GM21723 (cell line): ENCODE data around the gene ADAM8.
"Not testable (repeated sequence)": the region's sequence is repeated elsewhere in the genome, so short reads cannot be mapped to it uniquely, and the experiment has no call there.

Experiments
- ATAC-seq: cut with Tn5 transposase; IDR thresholded peaks from one replicate; pipeline ENCODE4 v1.9.1; 2021; ENCODE audit warnings: mild to moderate bottlenecking, moderate library complexity; ENCODE audit not compliant: unreplicated experiment

ADAM8 gene

DNA sequence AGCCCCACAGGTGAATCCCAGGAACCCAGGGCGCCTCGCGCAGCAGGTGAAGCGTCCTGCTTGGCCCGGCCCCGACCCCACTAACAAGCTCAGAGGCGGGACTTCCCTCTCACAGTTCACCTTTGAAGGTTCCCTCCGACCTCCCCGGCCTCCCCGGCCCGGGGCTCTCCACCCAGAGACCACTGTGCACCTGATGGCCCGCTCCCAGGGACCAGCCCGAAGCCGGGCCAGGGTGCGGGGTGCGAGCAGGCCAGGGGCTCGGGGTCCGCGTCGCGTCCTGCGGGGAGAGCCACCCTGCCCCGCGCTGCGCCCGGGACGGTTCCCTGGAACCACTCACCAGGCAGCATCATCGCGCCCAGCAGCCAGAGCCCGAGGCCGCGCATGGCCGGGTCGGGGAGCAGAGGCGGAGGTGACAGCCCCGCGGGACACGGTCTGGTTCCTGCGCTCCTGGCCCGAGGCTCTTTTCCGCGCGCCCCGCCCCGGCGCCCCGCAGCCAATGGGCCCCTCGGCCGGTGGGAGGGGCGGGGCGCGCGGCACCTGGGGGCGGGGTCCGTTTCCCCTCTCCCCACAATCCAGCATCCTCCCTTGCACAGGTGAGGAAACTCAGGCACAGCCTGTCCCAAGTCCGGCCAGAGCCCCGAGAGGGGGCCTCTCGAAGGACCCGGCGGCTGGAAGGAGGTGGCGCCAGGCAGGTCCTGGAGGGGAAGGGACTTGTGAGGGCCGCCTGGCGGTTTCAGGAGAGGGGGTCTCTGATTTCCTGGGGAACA is at the start of gene ADAM8:
Gene ADAM8, minus strand, starts transcription at position 434 of the 767 bp plus-strand sequence. Its CDS starts 51 bp downstream, at position 383.
- ATAC-seq, result peak; percentile 47

DNA sequence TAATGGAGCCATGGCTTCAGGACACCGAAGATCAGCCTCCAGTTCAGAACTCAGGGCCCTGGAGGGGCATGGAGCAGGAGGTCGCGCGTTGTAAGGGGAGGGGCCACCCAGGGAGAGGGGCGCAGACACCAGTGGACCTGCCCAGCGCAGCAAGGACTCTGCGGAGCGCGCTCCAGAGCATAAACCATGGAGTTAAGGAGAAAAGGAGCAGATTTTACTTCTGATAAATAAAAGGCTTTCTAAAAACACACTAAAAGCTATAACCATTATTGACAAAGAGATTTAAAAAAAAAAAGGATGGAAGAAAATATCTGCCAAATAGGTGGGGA is 49.5 kb upstream of the ADAM8 start:
- ATAC-seq, result no peak

DNA sequence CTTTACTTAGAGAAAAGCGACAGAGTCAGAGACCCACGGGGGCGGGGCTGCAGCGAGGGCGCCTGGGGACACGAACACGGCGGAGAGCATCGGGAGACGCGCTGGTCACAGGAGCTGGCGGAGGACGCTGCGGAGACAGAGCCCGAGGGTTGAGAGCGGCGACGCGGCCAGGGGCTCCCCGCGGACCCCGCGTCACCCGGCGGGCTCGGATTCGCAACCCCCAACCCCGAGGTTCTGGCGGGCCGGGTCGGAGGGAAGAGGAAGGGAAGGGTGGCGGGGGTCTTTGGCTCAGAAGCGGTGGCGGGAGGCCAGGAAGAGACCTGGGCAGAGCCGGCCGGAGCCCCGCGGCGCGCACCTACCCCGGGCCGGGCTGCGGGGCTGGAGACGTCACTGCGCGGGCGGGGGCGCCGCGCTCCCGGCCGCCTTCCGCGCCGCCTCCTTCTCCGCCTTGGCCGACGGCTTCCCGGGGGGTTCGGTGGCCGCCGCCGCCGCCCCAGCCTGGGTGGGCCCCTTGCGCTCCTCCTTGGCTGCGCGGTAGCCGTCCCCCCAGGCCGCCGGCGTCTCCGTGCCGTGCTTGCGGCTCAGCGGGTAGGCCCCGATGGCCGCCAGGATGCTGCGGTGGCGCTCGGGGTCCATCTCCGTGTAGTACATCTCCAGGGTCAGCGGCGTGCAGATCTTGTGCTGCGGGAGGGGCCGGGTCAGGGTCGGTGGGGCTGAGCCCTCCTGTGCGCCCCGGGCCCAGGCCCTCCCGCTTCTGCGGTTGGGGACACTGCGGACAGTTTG is 49.0 kb upstream of the ADAM8 start:
- no peak for ATAC-seq

DNA sequence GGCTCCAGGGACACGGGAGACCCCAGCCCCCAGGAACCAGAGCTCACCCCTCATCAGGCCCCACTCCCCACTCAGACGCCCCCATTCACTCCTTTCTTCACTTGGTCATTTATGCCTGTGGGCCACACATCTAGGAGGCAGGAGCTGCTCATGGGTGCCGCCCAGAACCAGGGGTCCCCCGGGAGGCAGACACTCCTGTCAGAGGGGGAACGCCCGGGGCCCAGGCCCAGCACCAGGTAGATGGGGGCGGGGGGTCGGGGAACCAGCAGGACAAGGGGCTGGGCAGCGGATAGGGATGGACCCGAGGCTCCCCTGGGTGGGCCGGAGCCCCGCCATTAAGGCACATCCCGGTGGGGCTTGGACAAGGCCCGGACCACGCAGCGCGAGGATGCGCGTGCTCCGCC is 48.2 kb upstream of the ADAM8 start:
- ATAC-seq, result no peak

DNA sequence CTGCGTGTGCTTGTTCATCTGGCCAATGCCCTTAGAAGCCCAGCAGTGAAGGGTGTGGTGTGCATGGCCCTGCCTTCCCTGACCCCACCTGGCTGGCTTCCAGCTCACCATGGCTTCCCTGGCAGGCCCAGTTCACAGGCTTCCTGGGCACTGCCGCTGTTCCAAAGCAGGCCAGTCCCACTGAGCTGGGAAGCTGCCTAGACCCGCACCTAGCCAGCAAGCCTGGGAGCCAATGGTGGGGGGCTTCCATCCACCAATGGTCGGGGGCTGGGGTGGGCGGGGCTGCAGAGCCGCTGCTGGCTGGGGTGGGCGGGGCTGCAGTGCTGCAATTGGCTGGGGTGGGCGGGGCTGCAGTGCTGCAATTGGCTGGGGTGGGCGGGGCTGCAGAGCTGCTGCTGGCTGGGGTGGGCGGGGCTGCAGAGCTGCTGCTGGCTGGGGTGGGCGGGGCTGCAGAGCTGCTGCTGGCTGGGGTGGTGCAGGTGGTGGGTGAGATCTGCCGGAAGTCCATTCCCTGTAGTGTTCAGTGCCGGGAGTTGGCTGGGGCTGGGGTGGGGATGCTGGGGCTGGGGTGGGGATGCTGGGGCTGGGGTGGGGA is 47.6 kb upstream of the ADAM8 start:
- no peak for ATAC-seq

DNA sequence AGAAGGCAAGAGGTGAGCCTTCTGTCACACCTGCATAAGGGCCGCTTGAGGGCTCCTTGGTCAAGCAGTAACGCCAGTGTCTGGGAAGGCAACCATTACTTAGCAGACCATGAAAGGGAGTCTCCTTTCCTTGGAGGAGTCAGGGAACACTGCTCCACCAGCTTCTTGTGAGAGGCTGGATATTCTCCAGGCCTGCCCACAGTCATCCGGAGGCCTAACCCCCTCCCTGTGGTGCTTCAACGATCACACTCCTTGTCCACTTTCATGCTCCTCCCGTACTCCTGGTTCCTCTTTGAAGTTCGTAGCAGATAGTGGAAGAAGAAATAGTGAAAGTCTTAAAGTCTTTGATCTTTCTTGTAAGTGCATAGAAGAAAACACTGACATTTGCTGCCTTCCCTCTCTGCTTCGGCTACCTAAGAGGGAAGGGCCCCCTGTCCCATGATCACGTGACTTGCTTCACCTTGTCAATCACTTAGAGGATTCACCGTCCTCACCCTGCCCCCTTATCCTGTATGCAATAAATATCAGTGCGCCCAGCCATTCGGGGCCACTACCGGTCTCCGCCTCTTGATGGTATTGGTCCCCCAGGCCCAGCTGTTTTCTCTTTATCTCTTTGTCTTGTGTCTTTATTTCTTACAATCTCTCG is 45.5 kb upstream of the ADAM8 start:
- ATAC-seq, result not testable (repeated sequence)

DNA sequence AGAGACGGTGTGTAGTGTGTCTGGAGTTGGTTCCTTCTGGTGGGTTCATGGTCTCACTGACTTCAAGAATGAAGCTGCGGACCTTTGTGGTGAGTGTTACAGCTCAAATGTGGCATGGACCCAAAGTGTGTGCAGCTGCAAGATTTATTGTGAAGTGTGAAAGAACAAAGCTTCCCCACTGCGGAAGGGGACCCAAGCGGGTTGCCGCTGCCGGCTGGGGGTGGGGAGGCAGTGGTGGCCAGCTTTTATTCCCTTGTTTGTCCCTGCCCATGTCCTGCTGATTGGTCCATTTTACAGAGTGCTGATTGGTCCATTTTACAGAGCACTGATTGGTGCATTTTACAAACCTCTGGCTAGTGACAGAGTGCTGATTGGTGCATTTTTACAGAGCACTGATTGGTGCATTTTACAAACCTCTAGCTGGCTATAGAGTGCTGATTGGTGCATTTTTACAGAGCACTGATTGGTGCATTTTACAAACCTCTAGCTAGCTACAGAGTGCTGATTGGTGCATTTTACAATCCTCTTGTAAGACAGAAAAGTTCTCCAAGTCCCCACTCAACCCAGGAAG is 44.3 kb upstream of the ADAM8 start:
- ATAC-seq, result not testable (repeated sequence)

DNA sequence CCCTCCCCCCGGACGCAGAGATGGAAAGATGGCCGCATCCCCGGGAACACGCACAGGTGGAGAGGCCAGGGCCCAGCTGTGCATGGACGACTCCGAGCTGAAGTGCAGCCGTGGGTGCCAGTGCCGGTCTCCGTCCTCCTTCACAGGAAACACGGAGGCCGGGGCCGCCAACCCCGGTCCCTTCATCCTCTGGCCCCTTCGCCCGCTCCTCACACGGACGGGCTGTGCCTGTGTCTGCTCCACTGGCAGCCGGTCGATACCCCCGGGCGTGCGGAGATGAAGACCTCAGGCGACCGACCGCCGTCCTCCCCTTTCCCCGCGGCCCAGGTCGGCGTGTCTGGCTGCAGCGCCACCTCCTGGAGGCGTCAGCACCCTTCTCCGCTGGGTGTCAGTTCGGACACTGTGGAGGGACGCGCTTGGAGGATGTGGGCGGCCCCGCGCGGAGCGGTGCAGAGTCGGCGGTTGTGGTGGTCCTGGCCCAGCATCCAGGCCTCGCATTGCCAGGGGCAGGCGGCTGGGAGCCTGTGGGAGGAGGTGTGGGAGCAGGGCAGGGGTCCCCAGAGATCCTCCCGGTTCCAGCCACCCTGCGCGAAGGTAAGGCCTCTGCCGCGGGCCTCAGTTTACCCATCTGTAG is 41.9 kb upstream of the ADAM8 start:
- peak; percentile 93 for ATAC-seq

DNA sequence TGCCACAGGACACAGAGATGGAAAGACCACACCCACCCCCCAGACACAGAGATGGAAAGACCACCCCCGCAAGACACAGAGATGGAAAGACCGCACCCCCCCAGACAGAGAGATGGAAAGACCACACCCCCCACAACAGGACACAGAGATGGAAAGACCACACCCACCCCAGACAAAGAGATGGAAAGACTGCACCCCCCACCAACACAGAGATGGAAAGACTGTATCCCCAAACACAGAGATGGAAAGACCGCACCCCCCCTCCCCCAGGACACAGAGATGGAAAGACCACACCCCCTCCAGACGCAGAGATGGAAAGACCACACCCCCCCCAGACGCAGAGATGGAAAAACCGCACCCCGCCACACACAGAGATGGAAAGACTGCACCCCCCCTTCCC is 40.1 kb upstream of the ADAM8 start:
- no peak for ATAC-seq

DNA sequence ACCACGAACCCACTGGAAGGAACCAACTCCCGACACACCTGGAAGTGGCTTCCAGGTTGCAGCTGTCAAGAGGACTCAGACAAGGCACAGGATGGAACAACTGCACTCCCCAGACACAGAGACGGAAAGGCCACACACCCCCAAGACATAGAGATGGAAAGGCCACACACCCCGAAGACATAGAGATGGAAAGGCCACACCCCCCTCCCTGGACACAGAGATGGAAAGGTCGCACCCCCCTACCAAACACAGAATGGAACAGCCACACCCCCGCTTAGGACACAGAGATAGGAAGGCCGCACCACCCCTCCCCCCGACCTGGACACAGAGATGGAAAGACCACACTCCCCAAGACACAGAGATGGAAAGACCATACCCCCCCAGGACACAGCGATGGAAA is 39.6 kb upstream of the ADAM8 start:
- ATAC-seq, result no peak

DNA sequence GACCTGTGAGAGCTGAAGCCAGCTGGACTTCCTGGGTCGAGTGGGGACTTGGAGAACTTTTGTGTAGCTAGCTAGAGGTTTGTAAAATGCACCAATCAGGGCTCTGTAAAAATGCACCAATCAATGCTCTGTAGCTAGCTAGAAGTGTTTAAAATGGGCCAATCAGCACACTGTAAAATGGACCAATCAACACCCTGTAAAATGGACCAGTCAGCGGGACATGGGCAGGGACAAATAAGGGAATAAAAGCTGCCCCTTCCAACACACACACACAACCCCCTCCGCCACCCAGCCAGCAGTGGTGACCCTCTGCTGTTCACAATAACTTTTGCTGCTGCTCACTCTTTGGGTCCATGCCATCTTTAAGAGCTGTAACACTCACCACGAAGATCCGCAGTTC is 39.2 kb upstream of the ADAM8 start:
- no peak for ATAC-seq

DNA sequence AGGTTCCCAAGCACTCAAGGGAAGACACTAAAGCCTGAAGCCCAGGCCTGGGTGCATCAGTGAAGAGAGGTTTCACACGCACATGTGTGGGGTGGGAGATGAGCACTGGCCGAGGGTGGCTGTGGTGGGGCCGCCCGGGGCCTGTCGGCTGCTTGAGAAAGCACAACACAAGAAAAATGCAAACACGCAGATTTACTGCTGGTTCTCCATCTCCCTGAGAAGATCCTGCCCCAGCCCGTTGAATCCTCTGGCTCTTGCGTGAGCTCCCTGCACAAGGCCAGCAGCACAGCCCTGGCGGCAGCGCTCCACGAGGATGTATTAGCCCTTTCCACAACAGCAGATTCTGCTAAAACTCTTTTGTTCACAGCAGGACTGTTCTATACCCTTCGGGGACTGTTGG is 38.2 kb upstream of the ADAM8 start:
- ATAC-seq, result no peak

DNA sequence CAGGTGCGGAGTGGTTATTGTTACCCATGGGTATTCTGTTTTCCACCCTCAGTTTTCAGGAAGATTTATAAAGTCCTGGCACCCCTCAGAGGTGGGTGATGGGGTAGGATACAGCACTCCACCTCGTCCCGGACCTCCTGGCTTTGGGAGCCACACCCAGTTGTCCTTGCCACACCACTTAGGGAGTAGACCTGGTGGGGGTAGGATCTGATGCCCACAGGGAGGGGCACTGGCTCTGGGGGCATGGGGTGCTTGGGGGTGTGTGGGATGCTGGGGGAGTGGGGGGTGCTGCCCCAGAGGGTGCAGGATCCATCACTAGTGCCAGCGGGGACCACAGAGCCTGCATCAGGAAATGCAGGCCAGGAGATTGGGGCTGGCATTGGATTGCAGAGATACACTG is 36.5 kb upstream of the ADAM8 start:
- ATAC-seq, result no peak

DNA sequence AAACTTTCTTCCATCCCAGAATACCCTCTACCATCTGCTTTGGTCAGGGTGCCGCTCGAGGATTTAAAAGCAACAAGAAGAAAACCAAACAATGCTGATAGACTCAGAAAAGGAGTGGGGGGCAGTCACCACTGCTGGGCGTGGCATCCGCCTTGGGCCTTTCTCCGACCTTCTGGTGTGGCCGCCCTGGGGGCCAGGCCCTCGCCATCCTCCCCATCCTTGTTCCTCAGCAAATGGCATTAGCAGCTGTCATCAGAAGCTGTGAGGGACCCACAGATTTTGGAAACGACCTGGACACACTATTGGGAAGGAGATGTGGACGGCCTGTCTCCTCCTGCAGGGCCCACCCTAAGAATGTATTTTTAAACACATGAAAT is 36.1 kb upstream of the ADAM8 start:
- no peak for ATAC-seq

DNA sequence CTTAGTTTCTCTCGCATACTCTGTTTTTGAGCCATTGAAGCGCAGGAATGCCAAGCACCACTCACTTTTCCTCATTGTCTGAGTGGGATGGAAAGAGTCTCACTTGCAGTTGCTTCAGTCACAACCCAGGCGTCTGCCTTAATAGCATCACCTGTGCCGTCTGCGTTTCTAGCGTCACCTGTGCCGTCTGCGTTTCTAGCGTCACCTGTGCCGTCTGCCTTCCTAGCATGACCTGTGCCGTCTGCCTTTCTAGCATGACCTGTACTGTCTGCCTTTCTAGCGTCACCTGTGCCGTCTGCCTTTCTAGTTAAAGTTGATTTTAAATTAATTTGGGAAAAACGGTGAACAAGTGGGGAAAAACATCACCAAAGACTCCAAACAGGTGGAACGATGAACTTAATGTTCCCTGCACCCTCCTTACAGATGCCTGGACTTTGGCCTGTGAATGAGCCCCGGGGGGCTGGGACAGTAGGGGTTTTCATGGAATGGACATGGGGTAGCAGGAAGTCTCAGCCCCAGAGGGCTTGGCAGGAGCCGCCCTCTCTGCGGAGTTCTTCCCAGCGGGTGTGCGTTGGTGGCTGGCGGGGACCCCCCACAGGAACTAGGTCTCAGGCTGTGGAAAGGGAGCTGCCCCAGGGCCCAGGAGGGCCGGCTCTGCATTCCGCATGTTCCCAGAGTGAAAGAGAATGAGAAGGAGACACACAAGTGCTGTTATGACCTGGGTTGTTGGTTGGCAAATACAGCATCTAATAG is 35.5 kb upstream of the ADAM8 start:
- ATAC-seq, result no peak

DNA sequence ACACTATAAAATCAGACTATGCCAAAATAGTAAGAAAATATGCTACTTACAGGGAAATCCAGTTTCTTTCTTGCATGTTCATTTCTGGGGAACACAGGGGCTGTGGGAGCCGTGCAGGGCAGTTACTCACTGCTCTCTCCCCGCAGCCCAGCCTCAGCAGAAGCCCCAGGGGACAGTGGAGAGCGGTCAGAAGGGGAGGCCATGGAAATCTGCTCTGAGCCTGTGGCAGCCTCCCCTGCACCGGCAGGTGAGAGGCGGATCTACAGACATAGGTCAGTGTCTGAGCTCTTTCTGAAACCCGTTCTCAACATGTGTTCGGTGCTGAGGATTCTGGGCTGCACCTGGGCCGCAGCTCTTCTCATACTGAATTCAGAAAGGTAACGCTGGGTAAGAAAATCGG is 34.9 kb upstream of the ADAM8 start:
- no peak for ATAC-seq

DNA sequence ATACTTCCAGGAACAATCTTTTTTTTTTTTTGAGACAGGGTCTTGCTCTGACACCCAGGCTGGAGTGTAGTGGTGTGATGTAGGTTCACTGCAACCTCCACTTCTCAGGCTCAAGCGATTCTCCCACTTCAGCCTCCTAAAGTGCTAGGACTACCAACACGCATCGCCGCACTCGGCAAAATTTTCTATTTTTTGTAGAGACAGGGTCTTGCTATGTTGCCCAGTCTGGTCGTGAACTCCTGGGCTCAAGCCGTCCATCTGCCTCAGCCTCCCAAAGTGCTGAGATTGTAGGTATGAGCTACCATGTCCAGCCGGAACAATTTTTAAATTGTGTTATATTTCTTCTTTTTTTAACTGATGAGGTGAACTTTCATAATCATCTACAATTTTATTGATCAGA is 34.1 kb upstream of the ADAM8 start:
- ATAC-seq, result no peak

DNA sequence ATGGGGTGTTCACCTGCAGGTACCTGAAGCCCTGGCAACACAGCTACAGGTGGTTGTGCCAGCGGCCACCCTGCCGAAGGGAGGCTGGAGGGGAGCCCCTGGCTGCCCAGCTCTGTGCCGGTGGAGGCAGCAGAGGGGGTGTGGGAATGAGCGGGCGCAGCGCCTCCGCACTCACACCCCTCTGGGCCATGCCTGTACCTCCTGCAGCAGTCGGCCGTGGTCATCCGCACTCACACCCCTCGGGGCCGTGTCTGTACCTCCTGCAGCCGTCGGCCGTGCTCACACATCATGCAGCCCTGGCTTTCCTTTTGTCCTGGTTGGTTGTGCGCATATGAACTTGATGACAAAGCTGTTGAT is 33.7 kb upstream of the ADAM8 start:
- ATAC-seq, result no peak

DNA sequence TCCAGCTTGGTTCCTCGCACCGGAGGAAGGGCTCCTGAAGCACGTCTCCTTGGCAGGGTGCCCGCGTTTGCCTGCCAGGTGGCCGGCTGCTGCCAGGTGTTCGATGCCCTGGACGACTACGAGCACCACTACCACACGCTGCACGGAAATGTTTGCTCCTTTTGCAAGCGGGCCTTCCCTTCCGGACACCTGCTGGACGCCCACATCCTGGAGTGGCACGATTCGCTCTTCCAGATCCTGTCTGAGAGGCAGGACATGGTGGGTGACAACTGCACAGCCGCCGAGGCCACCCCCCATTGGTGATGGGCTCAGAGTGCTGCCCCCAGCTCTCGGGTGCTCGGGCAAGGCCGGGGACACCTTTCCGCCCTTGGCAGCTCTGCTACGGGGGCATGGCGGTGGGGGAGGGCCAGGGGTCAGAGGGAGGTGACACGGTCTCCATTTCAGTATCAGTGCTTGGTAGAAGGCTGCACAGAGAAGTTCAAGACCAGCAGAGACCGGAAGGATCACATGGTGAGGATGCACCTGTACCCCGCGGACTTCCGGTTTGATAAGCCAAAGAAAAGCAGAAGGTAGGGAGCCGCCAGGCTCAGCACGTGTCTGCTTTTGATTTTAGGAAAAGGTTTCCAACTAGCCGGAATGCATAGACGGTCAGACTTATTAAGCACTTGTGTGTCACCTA is 33.2 kb upstream of the ADAM8 start:
- no peak for ATAC-seq
